Measurements from ENCODE around the gene CSRP2.

- no peak for TF ChIP-seq POLR2AphosphoS5 (IDR thresholded peaks at IDR 0.05)
- no peak for TF ChIP-seq CTCF (IDR thresholded peaks at IDR 0.05)
These were observed 15.0 kb downstream of the CSRP2 start for GRCh38 chr12:76863837-76864236.

Measured in transverse colon (tissue), 4 donors.